Right cardiac atrium (tissue), 5 donors: Measurements from ENCODE around the gene SCRT2. TPM values are rescaled to one million over a fixed set of nuclear protein-coding genes. Genes with fewer than 3 reads are reported as not detected.
"Not testable (repeated sequence)": the region's sequence is repeated elsewhere in the genome, so short reads cannot be mapped to it uniquely, and the experiment has no call there.

ENCODE experiments used
- ATAC-seq, 2 donors: fragments of 200-7000 bp; cut with Tn5 transposase; one replicate each; pipeline versions ENCODE4 v1.8.0 to v1.9.1; 2020; ENCODE audit warnings: moderate library complexity in 2 of 2, mild to moderate bottlenecking in 1 of 2
- DNase-seq, 3 donors: peaks; one replicate each; pipeline ENCODE4 v3.0.0-alpha.2; 2020
- H3K27ac ChIP-seq: one replicate; pipeline ENCODE4 v1.5.1; 2013; ENCODE audit warnings: mild to moderate bottlenecking, low read length, control low read depth, moderate library complexity
- H3K27me3 ChIP-seq: one replicate; pipeline ENCODE4 v1.6.1; 2013; ENCODE audit not compliant: control insufficient read depth, insufficient read depth
- H3K4me1 ChIP-seq: one replicate; pipeline ENCODE4 v1.6.1; 2013; ENCODE audit warnings: low read length; ENCODE audit not compliant: control insufficient read depth, insufficient read depth
- H3K4me3 ChIP-seq: one replicate; pipeline ENCODE4 v1.5.1; 2013; ENCODE audit warnings: low read length, control low read depth
- H3K9me3 ChIP-seq: one replicate; pipeline ENCODE4 v1.6.1; 2013; ENCODE audit warnings: low read length; ENCODE audit not compliant: control insufficient read depth
- WGBS: extraction: QIAGEN DNeasy Blood & Tissue Kit; methylation state at CpG from one replicate; pipeline ENCODE4 v1.1.7; 2013; 5-methylcytosine and 5-hydroxymethylcytosine counted together
- intact Hi-C, 4 donors: fragments of 100-400 bp; cut with DNase I; formaldehyde crosslinking; loops; one replicate each; pipeline versions ENCODE4 v1.11.0 to v1.14.0; 2022 to 2023
- polyA plus RNA-seq: library from polyadenylated mRNA; stranded (reverse); fragments of 200-250 nt; gene quantifications from one replicate; pipeline ENCODE4 v1.2.3, GENCODE V29; 2013
- total RNA-seq, 4 donors: library from RNA; stranded (reverse); fragmentation: NEBNext Ultra II Directional; extraction: Animal tissue kit (Norgen Biotek cat#: 25700); gene quantifications; one replicate each; pipeline ENCODE4 v1.2.1, GENCODE V29; 2021
- donor health status: healthy with polysubstance abuse.
- donor health status: DM: no; HTN: yes; CAD: no.
- donor health status: DM: no; HTN: no; CAD: no.
- donor health status: DM: no; HTN: yes; CAD: no; lungs with severe emphysema.
- donor health status: DM: yes; HTN: yes; CAD: no.

The SCRT2 gene
- total and polyA plus RNA-seq, 5 donors: not detected

GRCh38 chr20:642013-642397 lies 33.6 kb downstream of the SCRT2 start:
- H3K4me3 ChIP-seq: peak overlapping the region; percentile 69

GRCh38 chr20:641516-641875 lies 34.1 kb downstream of the SCRT2 start:
- ATAC-seq (no peak), DNase-seq (peak in 1 of 3 donors; percentile 65)
- intact Hi-C loops: no loop called here
- H3K4me1 ChIP-seq: no peaks in the 10 kb centered on the region
- WGBS: 24% methylated on average over 12 of the region's 12 CpGs
- no peaks in the 10 kb centered on the region for H3K9me3 ChIP-seq
- no peaks in the 10 kb centered on the region for H3K27me3 ChIP-seq
- peak overlapping the region; percentile 23 for H3K27ac ChIP-seq
- H3K4me3 ChIP-seq: no peak overlapping the region

More at GRCh38 chr20:642013-642397, 33.6 kb downstream of the SCRT2 start:
- H3K27me3 ChIP-seq, H3K27ac ChIP-seq, intact Hi-C loops, ATAC-seq, H3K4me1 ChIP-seq, DNase-seq, H3K9me3 ChIP-seq: not testable (repeated sequence)
- 23% methylated on average over 4 of the region's 13 CpGs for WGBS

- intact Hi-C loops: no loop called here
These were observed 34.7 kb downstream of the SCRT2 start for GRCh38 chr20:640674-641515.

DNA sequence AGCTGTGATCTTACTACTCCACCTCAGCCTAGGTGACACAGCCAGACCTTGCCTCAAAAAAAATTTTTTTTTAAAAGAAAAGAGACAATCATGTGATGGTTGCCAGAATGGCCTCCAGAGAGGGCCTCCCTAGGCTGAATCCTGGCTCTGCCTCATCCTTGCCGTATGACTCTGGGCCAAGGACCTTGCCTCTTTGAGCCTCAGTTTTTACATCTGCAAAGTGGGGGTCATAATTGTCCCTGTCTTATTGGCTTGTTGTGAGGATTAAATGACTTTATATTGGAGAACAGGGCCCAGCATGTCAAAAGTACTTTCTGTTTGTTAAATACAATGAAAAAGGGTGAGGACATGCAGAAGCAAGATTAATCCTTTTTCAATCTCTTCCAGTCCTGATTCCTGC lies 37.0 kb downstream of the SCRT2 start:
- intact Hi-C loops: no loop called here
- no peaks in the 10 kb centered on the region for H3K27me3 ChIP-seq
- H3K4me3 ChIP-seq: no peak overlapping the region
- H3K27ac ChIP-seq: no peak overlapping the region
- DNase-seq (no peak), ATAC-seq (no peak)
- H3K9me3 ChIP-seq: no peaks in the 10 kb centered on the region
- H3K4me1 ChIP-seq: no peaks in the 10 kb centered on the region
- WGBS: 58% methylated on average over 1 of the region's 1 CpG

More at GRCh38 chr20:640674-641515, 34.7 kb downstream of the SCRT2 start:
- no peak for ATAC-seq
- 45% methylated on average over 11 of the region's 11 CpGs for WGBS
- Histone ChIP-seq H3K4me3 (no peak overlapping the region), H3K4me1 (no peaks in the 10 kb centered on the region), H3K9me3 (no peaks in the 10 kb centered on the region), H3K27me3 (no peaks in the 10 kb centered on the region), H3K27ac (peak overlapping the region; percentile 34)
- no peak for DNase-seq

DNA sequence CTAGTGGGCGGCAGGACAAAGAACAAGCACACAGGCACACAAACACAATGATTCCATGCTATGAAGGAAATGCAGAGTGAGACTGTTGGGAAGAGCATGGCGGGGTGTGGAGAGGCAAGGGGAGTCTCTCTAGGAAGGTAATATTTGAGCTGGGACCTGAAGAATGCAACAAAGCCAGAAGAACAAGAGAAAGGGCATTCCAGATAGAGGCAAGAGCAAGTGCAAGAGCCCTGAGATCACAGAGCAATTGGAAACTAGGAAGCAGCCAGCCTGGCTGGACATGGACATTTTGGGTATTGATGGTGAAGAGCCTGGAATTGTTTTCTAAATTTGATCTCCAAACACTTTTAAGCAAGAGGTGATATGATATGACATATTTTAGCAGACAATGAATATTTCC lies 38.0 kb downstream of the SCRT2 start:
- Histone ChIP-seq H3K4me1 (no peaks in the 10 kb centered on the region), H3K4me3 (no peak overlapping the region), H3K27me3 (no peaks in the 10 kb centered on the region), H3K9me3 (no peaks in the 10 kb centered on the region), H3K27ac (no peak overlapping the region)
- WGBS: 74% methylated on average over 2 of the region's 2 CpGs
- ATAC-seq: no peak
- intact Hi-C loops: no loop called here
- DNase-seq: no peak

DNA sequence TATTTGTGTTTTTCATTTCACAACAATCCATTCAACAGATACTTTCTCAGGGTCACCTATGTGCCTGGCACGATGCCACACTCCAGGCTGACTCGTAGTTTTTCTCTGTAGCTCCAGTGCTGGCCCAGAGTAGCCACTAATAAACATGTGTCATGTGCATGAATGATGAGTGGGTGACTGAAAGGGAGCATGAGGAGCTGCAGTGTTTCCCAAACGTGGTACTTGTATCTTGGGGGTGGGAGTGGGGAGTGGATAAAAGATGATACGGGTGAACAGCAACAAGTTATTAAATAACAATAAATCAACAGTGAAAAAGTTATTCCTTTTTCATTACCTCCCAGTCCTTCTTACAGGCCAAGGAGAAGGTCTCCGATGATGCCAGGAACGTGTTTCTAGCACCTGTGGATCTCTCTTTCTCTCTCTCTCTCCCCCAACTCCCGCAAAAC lies 39.7 kb downstream of the SCRT2 start:
- Histone ChIP-seq H3K9me3 (no peaks in the 10 kb centered on the region), H3K27me3 (no peaks in the 10 kb centered on the region), H3K4me3 (no peak overlapping the region), H3K27ac (no peak overlapping the region), H3K4me1 (no peaks in the 10 kb centered on the region)
- WGBS: 46% methylated on average over 7 of the region's 7 CpGs
- intact Hi-C loops: no loop called here
- DNase-seq (no peak), ATAC-seq (no peak)

GRCh38 chr20:635028-635892 lies 40.3 kb downstream of the SCRT2 start:
- no peaks in the 10 kb centered on the region for H3K9me3 ChIP-seq
- H3K27me3 ChIP-seq: no peaks in the 10 kb centered on the region
- ATAC-seq: peak in 1 of 2 donors; percentile 27
- no peak for DNase-seq
- no peak overlapping the region for H3K27ac ChIP-seq
- intact Hi-C loops: no loop called here
- H3K4me1 ChIP-seq: no peaks in the 10 kb centered on the region
- WGBS: 72% methylated on average over 9 of the region's 9 CpGs
- no peak overlapping the region for H3K4me3 ChIP-seq

- no peak overlapping the region for H3K27ac ChIP-seq
- WGBS: 68% methylated on average over 14 of the region's 14 CpGs
- DNase-seq (no peak), ATAC-seq (no peak)
- no peaks in the 10 kb centered on the region for H3K9me3 ChIP-seq
- no peaks in the 10 kb centered on the region for H3K27me3 ChIP-seq
- H3K4me1 ChIP-seq: no peaks in the 10 kb centered on the region
- intact Hi-C loops: no loop called here
- H3K4me3 ChIP-seq: no peak overlapping the region
These were observed 41.3 kb downstream of the SCRT2 start for GRCh38 chr20:634148-634925.

GRCh38 chr20:631101-631500 lies 44.5 kb downstream of the SCRT2 start:
- WGBS: 24% methylated on average over 1 of the region's 1 CpG
- no peaks in the 10 kb centered on the region for H3K9me3 ChIP-seq
- ATAC-seq (no peak), DNase-seq (no peak)
- H3K4me3 ChIP-seq: no peak overlapping the region
- no peak overlapping the region for H3K27ac ChIP-seq
- H3K4me1 ChIP-seq: no peaks in the 10 kb centered on the region
- no peaks in the 10 kb centered on the region for H3K27me3 ChIP-seq
- intact Hi-C loops: no loop called here

GRCh38 chr20:626579-626978 lies 49.0 kb downstream of the SCRT2 start:
- 82% methylated on average over 2 of the region's 2 CpGs for WGBS
- no peak overlapping the region for H3K27ac ChIP-seq
- no peak for ATAC-seq

More at GRCh38 chr20:626579-626978, 49.0 kb downstream of the SCRT2 start:
- no peaks in the 10 kb centered on the region for H3K9me3 ChIP-seq
- no peaks in the 10 kb centered on the region for H3K27me3 ChIP-seq
- H3K4me1 ChIP-seq: no peaks in the 10 kb centered on the region
- no peak overlapping the region for H3K4me3 ChIP-seq
- intact Hi-C loops: no loop called here
- DNase-seq: no peak
